GM12878 (cell line): Measurements from ENCODE around the gene MEGF11. TPM values are rescaled to one million over a fixed set of nuclear protein-coding genes. Genes with fewer than 3 reads are reported as not detected.

Source experiments
- ATAC-seq: fragments of 200-7000 bp; cut with Tn5 transposase; 3 replicates; pipeline ENCODE4 v1.9.1; 2020; ENCODE audit warnings: mild to moderate bottlenecking, moderate library complexity
- BruUV-seq: library from RNA; stranded (reverse); fragments of 400-500 nt; replicated peaks from 2 replicates; lab custom pipeline; 2021; lab: Mats Ljungman, UMichigan
- CTCF ChIA-PET: fragments of 300-600 bp; sonication (Branson Sonifier 250); formaldehyde crosslinking; extraction: SDS; loops from one replicate; lab custom pipeline; 2021; ENCODE audit warnings: inconsistent platforms; lab: Yijun Ruan, JAX
- POLR2A ChIA-PET: fragments of 350-600 bp; formaldehyde crosslinking; extraction: SDS; loops from one replicate; lab custom pipeline; 2021; ENCODE audit warnings: inconsistent platforms; lab: Charles Lee
- RAD21 ChIA-PET: fragments of 300-600 bp; sonication (Branson Sonifier 250); formaldehyde crosslinking; loops from one replicate; lab custom pipeline; 2023; ENCODE audit warnings: antibody characterized with exemption; ENCODE audit not compliant: unreplicated experiment; lab: Charles Lee
- SMC1A ChIA-PET: fragments of 300-600 bp; sonication (Branson Sonifier 250); formaldehyde crosslinking; loops from one replicate; lab custom pipeline; 2023; ENCODE audit not compliant: unreplicated experiment, uncharacterized antibody; lab: Charles Lee
- DNase-seq: peaks from one replicate; pipeline ENCODE4 v3.0.0-alpha.2; 2011; ENCODE audit warnings: low read depth, low spot score
- FAIRE-seq: peaks from 3 replicates; lab custom pipeline; 2011; peaks lifted over from hg19 to GRCh38; lab: Jason Lieb, UNC
- H2AFZ ChIP-seq: 2 replicates; pipeline ENCODE4 v1.6.0; 2011; ENCODE audit warnings: low read depth, low read length, control low read depth; ENCODE audit not compliant: control insufficient read depth
- H3K27ac ChIP-seq: 2 replicates; pipeline ENCODE4 v1.5.1; 2011; ENCODE audit warnings: control low read depth; ENCODE audit not compliant: control insufficient read depth, insufficient read depth
- H3K27me3 ChIP-seq, 2 experiments: replicated peaks in 1 of 2; 2 replicates each; pipeline versions ENCODE4 v1.6.0 to v1.6.1; 2011; ENCODE audit warnings: low read length in 1 of 2; ENCODE audit not compliant: control insufficient read depth in 2 of 2, insufficient read depth in 2 of 2
- H3K36me3 ChIP-seq, 2 experiments: 2 replicates each; pipeline ENCODE4 v1.5.1; 2011; ENCODE audit warnings: low read length in 1 of 2; ENCODE audit not compliant: control insufficient read depth in 2 of 2, insufficient read depth in 2 of 2
- H3K4me1 ChIP-seq: 2 replicates; pipeline ENCODE4 v1.6.1; 2011; ENCODE audit warnings: mild to moderate bottlenecking, low read length, moderate library complexity, mixed read lengths; ENCODE audit not compliant: control insufficient read depth, insufficient read depth
- H3K4me2 ChIP-seq: 2 replicates; pipeline ENCODE4 v1.6.0; 2011; ENCODE audit warnings: control low read depth; ENCODE audit not compliant: control insufficient read depth, insufficient read depth
- H3K4me3 ChIP-seq: fragments of 200-600 bp; sonication (generic); 2 replicates; pipeline ENCODE4 v1.5.1; 2016
- H3K79me2 ChIP-seq: 2 replicates; pipeline ENCODE4 v1.6.0; 2011; ENCODE audit warnings: low read length; ENCODE audit not compliant: control insufficient read depth, insufficient read depth
- H3K9ac ChIP-seq: 2 replicates; pipeline ENCODE4 v1.8.0; 2011; ENCODE audit warnings: low read length, control low read depth, mixed read lengths; ENCODE audit not compliant: control insufficient read depth, insufficient read depth
- H3K9me3 ChIP-seq: replicated peaks from 3 replicates; pipeline ENCODE4 v1.5.1; 2011; ENCODE audit warnings: mild to moderate bottlenecking, low read length; ENCODE audit not compliant: control insufficient read depth, insufficient read depth
- H4K20me1 ChIP-seq: 2 replicates; pipeline ENCODE4 v1.6.0; 2011; ENCODE audit not compliant: control insufficient read depth, insufficient read depth
- IKZF1 ChIP-seq: fragments of 450-650 bp; conservative IDR thresholded peaks from 2 replicates; pipeline ENCODE4 v1.6.1; 2017; ENCODE audit warnings: antibody characterized with exemption, mild to moderate bottlenecking
- KLF5 ChIP-seq: fragments of 450-650 bp; IDR thresholded peaks from 2 replicates; pipeline ENCODE4 v1.6.1; 2014; ENCODE audit warnings: mild to moderate bottlenecking; ENCODE audit not compliant: partially characterized antibody
- TARDBP ChIP-seq: IDR thresholded peaks from 2 replicates; pipeline ENCODE4 v1.6.1; 2016; ENCODE audit warnings: borderline replicate concordance
- ZBTB40 ChIP-seq: fragments of 450-650 bp; IDR thresholded peaks from 2 replicates; pipeline ENCODE4 v1.6.1; 2016; ENCODE audit warnings: mild to moderate bottlenecking, moderate library complexity, borderline replicate concordance
- WGBS: methylation state at CpG from one replicate; pipeline ENCODE4 v1.1.6; 2016; ENCODE audit warnings: low lambda C conversion rate; ENCODE audit not compliant: insufficient replicate concordance, insufficient coverage; ENCODE audit errors: missing lambda C conversion rate; 5-methylcytosine and 5-hydroxymethylcytosine counted together
- in situ Hi-C: fragments of 300-500 bp; cut with MboI; formaldehyde crosslinking; loops from 9 replicates; pipeline ENCODE4 v1.14.3; 2018; ENCODE audit warnings: mixed read lengths
- intact Hi-C: fragments of 100-400 bp; cut with micrococcal nuclease; formaldehyde crosslinking; loops from one replicate; pipeline ENCODE4 v1.14.2; 2022; ENCODE audit not compliant: unreplicated experiment
- polyA plus RNA-seq, 11 experiments: library from polyadenylated mRNA; depleted of rRNA in 4 of 11; unstranded in 6 of 11; stranded (reverse) in 5 of 11; fragments of >200 nt; fragmentation: Nextera tagmentation in 4 of 11; fragmentation: Illumina TruSeq in 1 of 11; extraction: Ambion mirVana in 4 of 11; extraction: Trizol in 1 of 11; gene quantifications; 1 replicate in 1 of 11; 2 replicates in 10 of 11; pipeline versions ENCODE4 v1.2.1 to v1.2.3, GENCODE V29; 2011 to 2016; ENCODE audit warnings: inconsistent platforms in 2 of 11, missing spikeins in 2 of 11, low read depth in 1 of 11
- total RNA-seq, 4 experiments: library from RNA; depleted of rRNA in 3 of 4; stranded (reverse); fragments of >200 nt in 3 of 4; fragmentation: Illumina TruSeq in 1 of 4; extraction: Trizol in 1 of 4; gene quantifications; 2 replicates each; pipeline versions ENCODE4 v1.2.1 to v1.2.3, GENCODE V29; 2013 to 2021

Gene MEGF11
- total and polyA plus RNA-seq, 10 of the 15 experiments (the other 5 are each of a cell fraction or from before 2014, with no cell fraction given), result 0.03 to 1.7 (median 0.49) TPM

GRCh38 chr15:65925338-65925737 is 328.2 kb downstream of the MEGF11 start:
- ChIA-PET POLR2A (interaction anchor here (1.0 to 1.9 kb wide), 3 partner anchors 8 to 56 kb away, joined by 3 to 9 read pairs (median 5); partner anchors contain the start of gene RAB11A), RAD21 (interaction anchor here (0.8 to 7.5 kb wide), 6 partner anchors 9 to 101 kb away, joined by 3 to 61 read pairs (median 4); partner anchors contain the start of gene RAB11A), SMC1A (interaction anchor here (1.0 to 8.0 kb wide), 7 partner anchors 9 to 295 kb away, joined by 3 to 65 read pairs (median 3); partner anchors contain the start of gene RAB11A), CTCF (interaction anchor here (0.9 to 1.7 kb wide), 4 partner anchors 8 to 573 kb away, joined by 3 to 14 read pairs (median 3); no protein-coding TSS in a partner anchor)
- no peak for FAIRE-seq
- intact Hi-C loops, result no loop called here
- no peak overlapping the region for H3K4me2 ChIP-seq
- no peak overlapping the region for H2AFZ ChIP-seq
- H4K20me1 ChIP-seq, result no peaks in the 10 kb centered on the region
- no peak for DNase-seq
- H3K4me1 ChIP-seq, result peaks cover 18% of the 10 kb centered on the region
- no peak overlapping the region for H3K9ac ChIP-seq
- H3K36me3 ChIP-seq, result no peaks in the 10 kb centered on the region; a peak in 1 of 4 replicates
- 93% methylated on average over 1 of the region's 1 CpG for WGBS
- no peaks in the 10 kb centered on the region for H3K27me3 ChIP-seq
- no peaks in the 10 kb centered on the region for H3K79me2 ChIP-seq
- no TSS peak for BruUV-seq
- H3K4me3 ChIP-seq, result no peak overlapping the region
- H3K9me3 ChIP-seq, result no peaks in the 10 kb centered on the region
- ATAC-seq, result no peak
- no peak overlapping the region for H3K27ac ChIP-seq
- TF ChIP-seq TARDBP, result no peak
- TF ChIP-seq IKZF1, result peak; percentile 26; the same call in 1 of the 2 replicates
- TF ChIP-seq ZBTB40, result no peak
- TF ChIP-seq KLF5, result no peak
- in situ Hi-C loops, result no loop called here
